ENCODE results near the gene CAPZB. TPM values are rescaled to one million over a fixed set of nuclear protein-coding genes. Genes with fewer than 3 reads are reported as not detected.
A peak's percentile ranks its signal among the peaks of the same experiment; 100 is the strongest.

CAPZB gene
- polyA plus RNA-seq, 3 donors = 290 to 504 (median 407) TPM

- Histone ChIP-seq H3K9me3 (replicated peaks in 1 of 2; ENCODE audit: control insufficient read depth in 1 of 2, insufficient read depth in 1 of 2, low read length in 2 of 2) (peaks cover 0 to 14% of the 10 kb centered on the region in 2 donors), H2AFZ (ENCODE audit: insufficient read depth, low read depth, low read length, poor library complexity, severe bottlenecking) (peak overlapping the region; percentile 79), H4K20me1 (ENCODE audit: insufficient read depth, low read length) (no peaks in the 10 kb centered on the region), H3K9ac (ENCODE audit: insufficient read depth, low read length, poor library complexity, severe bottlenecking) (no peak overlapping the region), H3K4me1 (ENCODE audit: control insufficient read depth in 1 of 2, insufficient read depth in 2 of 2, low read length in 2 of 2) (peaks cover 15% of the 10 kb centered on the region in 2 donors), H3K79me2 (ENCODE audit: insufficient read depth, low read length) (no peaks in the 10 kb centered on the region), H3K4me2 (replicated peaks; ENCODE audit: extremely low read depth, low read length, poor library complexity, severe bottlenecking) (peak overlapping the region; percentile 61), H3K27me3 (ENCODE audit: control insufficient read depth in 2 of 2, insufficient read depth in 2 of 2, low read length in 2 of 2) (no peaks in the 10 kb centered on the region), H3K27ac (ENCODE audit: low read depth in 1 of 2, low read length in 2 of 2) (peak overlapping the region; percentile 49 to 57), H3K4me3 (replicated peaks in 1 of 3; ENCODE audit: low read depth in 2 of 3, low read length in 3 of 3) (peak overlapping the region in 1 of 3 experiments; percentile 52), H3K36me3 (replicated peaks in 1 of 2; ENCODE audit: control insufficient read depth in 1 of 2, insufficient read depth in 2 of 2, low read length in 2 of 2) (no peaks in the 10 kb centered on the region)
- Mint-ChIP-seq H3K4me1 (peaks cover 15% of the 10 kb centered on the region), H3K9me3 (peaks cover 9 to 23% (median 15%) of the 10 kb centered on the region in 7 donors), H3K27ac (peak overlapping the region; percentile 1 to 83 (median 70)), H3K4me3 (peak overlapping the region; percentile 67 to 88), H3K36me3 (peaks cover 2 to 3% of the 10 kb centered on the region in 2 donors), H3K27me3 (ENCODE audit: low read depth in 3 of 3) (peaks cover 1 to 7% (median 2%) of the 10 kb centered on the region in 3 donors)
- no peak for TF ChIP-seq CTCF (IDR thresholded peaks at IDR 0.05)
- intact Hi-C loops (cut with micrococcal nuclease) = no loop called here
- DNase-seq = peak; percentile 20 to 36 (median 26)
- WGBS (ENCODE audit: insufficient coverage) = 29% methylated on average over 7 of the region's 7 CpGs
Measured at GRCh38 chr1:19533626-19534025, 48.3 kb upstream of the CAPZB start.

- Histone ChIP-seq H3K9ac (ENCODE audit: insufficient read depth, low read length, poor library complexity, severe bottlenecking) (no peak overlapping the region), H4K20me1 (ENCODE audit: insufficient read depth, low read length) (no peaks in the 10 kb centered on the region), H3K27me3 (ENCODE audit: control insufficient read depth in 2 of 2, insufficient read depth in 2 of 2, low read length in 2 of 2) (no peaks in the 10 kb centered on the region), H3K4me3 (replicated peaks in 1 of 3; ENCODE audit: low read depth in 2 of 3, low read length in 3 of 3) (no peak overlapping the region), H3K9me3 (replicated peaks in 1 of 2; ENCODE audit: control insufficient read depth in 1 of 2, insufficient read depth in 1 of 2, low read length in 2 of 2) (peaks cover 0 to 14% of the 10 kb centered on the region in 2 donors), H2AFZ (ENCODE audit: insufficient read depth, low read depth, low read length, poor library complexity, severe bottlenecking) (no peak overlapping the region), H3K36me3 (replicated peaks in 1 of 2; ENCODE audit: control insufficient read depth in 1 of 2, insufficient read depth in 2 of 2, low read length in 2 of 2) (no peaks in the 10 kb centered on the region), H3K79me2 (ENCODE audit: insufficient read depth, low read length) (no peaks in the 10 kb centered on the region), H3K4me1 (ENCODE audit: control insufficient read depth in 1 of 2, insufficient read depth in 2 of 2, low read length in 2 of 2) (peaks cover 15% of the 10 kb centered on the region in 2 donors), H3K4me2 (replicated peaks; ENCODE audit: extremely low read depth, low read length, poor library complexity, severe bottlenecking) (no peak overlapping the region), H3K27ac (ENCODE audit: low read depth in 1 of 2, low read length in 2 of 2) (no peak overlapping the region)
- Mint-ChIP-seq H3K27ac (no peak overlapping the region), H3K4me1 (peaks cover 17% of the 10 kb centered on the region), H3K4me3 (no peak overlapping the region), H3K27me3 (ENCODE audit: low read depth in 3 of 3) (peaks cover 1 to 5% (median 2%) of the 10 kb centered on the region in 3 donors), H3K36me3 (peaks cover 2 to 3% of the 10 kb centered on the region in 2 donors), H3K9me3 (peaks cover 9 to 23% (median 15%) of the 10 kb centered on the region in 7 donors)
- WGBS (ENCODE audit: insufficient coverage) = 100% methylated on average over 2 of the region's 4 CpGs
- DNase-seq = no peak
- intact Hi-C loops (cut with micrococcal nuclease) = no loop called here
- no peak for TF ChIP-seq CTCF (IDR thresholded peaks at IDR 0.05)
Measured at GRCh38 chr1:19532519-19532918, 47.2 kb upstream of the CAPZB start.

All from CD14-positive monocyte (primary cell).